ENCODE data around the gene SBF2.

The SBF2 gene

DNA sequence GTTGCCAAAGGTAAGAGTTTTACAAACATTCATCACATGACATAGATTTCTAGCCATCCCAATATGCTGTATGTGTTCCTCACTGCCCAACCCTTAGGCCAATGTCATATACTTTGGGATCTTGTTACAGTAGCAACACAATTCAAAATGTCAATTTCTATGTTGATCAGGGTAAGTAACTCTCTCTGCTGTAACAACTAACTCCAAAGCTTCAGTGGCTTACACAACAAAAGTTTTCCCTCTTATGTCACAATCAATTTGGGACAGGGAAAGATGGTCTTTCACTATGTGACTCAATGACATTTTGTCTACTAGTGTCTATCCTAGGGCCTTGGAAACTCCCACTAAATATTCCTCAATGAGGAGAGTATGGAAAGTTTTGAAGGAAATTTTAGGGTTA, 144.5 kb downstream of the SBF2 start:
- Histone ChIP-seq H3K4me1 (ENCODE audit: control insufficient read depth in 2 of 2, insufficient read depth in 1 of 2, low read depth in 1 of 2, low read length in 2 of 2) (no peaks in the 10 kb centered on the region), H2BK120ac (ENCODE audit: low read depth, low read length) (no peak overlapping the region), H4K91ac (ENCODE audit: low read depth, low read length, poor library complexity) (no peak overlapping the region), H4K8ac (ENCODE audit: low read depth, low read length) (no peak overlapping the region), H2BK5ac (ENCODE audit: low read length) (no peak overlapping the region), H3K4me3 (ENCODE audit: low read length in 2 of 2) (no peak overlapping the region), H3K14ac (ENCODE audit: low read length) (no peak overlapping the region), H2BK15ac (ENCODE audit: low read length) (no peak overlapping the region), H3K9ac (ENCODE audit: low read depth, low read length, poor library complexity) (no peak overlapping the region), H3K27me3 (ENCODE audit: control insufficient read depth in 3 of 3, insufficient read depth in 3 of 3, low read depth in 1 of 3, low read length in 3 of 3) (no peaks in the 10 kb centered on the region), H3K18ac (ENCODE audit: low read length) (no peak overlapping the region), H2AFZ (ENCODE audit: low read length) (no peak overlapping the region), H3K36me3 (replicated peaks in 1 of 2; ENCODE audit: control insufficient read depth in 2 of 2, insufficient read depth in 2 of 2, low read length in 2 of 2) (no peaks in the 10 kb centered on the region), H2AK5ac (ENCODE audit: low read depth, low read length) (no peak overlapping the region), H3K4ac (ENCODE audit: low read length) (no peak overlapping the region), H3K23ac (ENCODE audit: low read depth, low read length, poor library complexity) (no peak overlapping the region), H3K79me1 (ENCODE audit: low read depth, low read length) (no peaks in the 10 kb centered on the region), H2BK12ac (ENCODE audit: low read length) (no peak overlapping the region), H3K4me2 (ENCODE audit: insufficient read depth, low read length, poor library complexity, severe bottlenecking) (no peak overlapping the region), H3K27ac (replicated peaks; ENCODE audit: low read length) (no peak overlapping the region), H3K9me3 (replicated peaks in 1 of 2; ENCODE audit: control insufficient read depth in 2 of 2, insufficient read depth in 1 of 2, low read depth in 1 of 2, low read length in 2 of 2) (peaks cover 0 to 5% of the 10 kb centered on the region in 2 donors)
- no peak for DNase-seq (ENCODE audit: low spot score)

- H2BK15ac ChIP-seq (ENCODE audit: low read length) = no peak overlapping the region
- no peak overlapping the region for H3K4me2 ChIP-seq (ENCODE audit: insufficient read depth, low read length, poor library complexity, severe bottlenecking)
- H3K4me3 ChIP-seq (ENCODE audit: low read length in 2 of 2) = no peak overlapping the region
- no peak overlapping the region for H2BK120ac ChIP-seq (ENCODE audit: low read depth, low read length)
- H3K23ac ChIP-seq (ENCODE audit: low read depth, low read length, poor library complexity) = no peak overlapping the region
- H2AFZ ChIP-seq (ENCODE audit: low read length) = no peak overlapping the region
- H3K4ac ChIP-seq (ENCODE audit: low read length) = no peak overlapping the region
- no peaks in the 10 kb centered on the region for H3K36me3 ChIP-seq (replicated peaks in 1 of 2; ENCODE audit: control insufficient read depth in 2 of 2, insufficient read depth in 2 of 2, low read length in 2 of 2)
- H3K4me1 ChIP-seq (ENCODE audit: control insufficient read depth in 2 of 2, insufficient read depth in 1 of 2, low read depth in 1 of 2, low read length in 2 of 2) = no peaks in the 10 kb centered on the region
- no peak overlapping the region for H2AK5ac ChIP-seq (ENCODE audit: low read depth, low read length)
- no peak overlapping the region for H3K18ac ChIP-seq (ENCODE audit: low read length)
- H2BK12ac ChIP-seq (ENCODE audit: low read length) = no peak overlapping the region
- H4K91ac ChIP-seq (ENCODE audit: low read depth, low read length, poor library complexity) = no peak overlapping the region
- no peak overlapping the region for H3K9ac ChIP-seq (ENCODE audit: low read depth, low read length, poor library complexity)
- H3K9me3 ChIP-seq (replicated peaks in 1 of 2; ENCODE audit: control insufficient read depth in 2 of 2, insufficient read depth in 1 of 2, low read depth in 1 of 2, low read length in 2 of 2) = peaks cover 0 to 5% of the 10 kb centered on the region in 2 donors
- H4K8ac ChIP-seq (ENCODE audit: low read depth, low read length) = no peak overlapping the region
- no peaks in the 10 kb centered on the region for H3K27me3 ChIP-seq (ENCODE audit: control insufficient read depth in 3 of 3, insufficient read depth in 3 of 3, low read depth in 1 of 3, low read length in 3 of 3)
- no peak for DNase-seq (ENCODE audit: low spot score)
- no CpG with 5 or more reads among the region's 3 CpGs for WGBS, 2 donors (ENCODE audit: extremely low coverage in 2 of 2, insufficient read length in 2 of 2, insufficient replicate concordance in 1 of 2)
- H3K27ac ChIP-seq (replicated peaks; ENCODE audit: low read length) = no peak overlapping the region
- no peak overlapping the region for H2BK5ac ChIP-seq (ENCODE audit: low read length)
- no peaks in the 10 kb centered on the region for H3K79me1 ChIP-seq (ENCODE audit: low read depth, low read length)
- no peak overlapping the region for H3K14ac ChIP-seq (ENCODE audit: low read length)
Measured at GRCh38 chr11:10147195-10147594, 146.8 kb downstream of the SBF2 start.

- Histone ChIP-seq H2BK5ac (ENCODE audit: low read length) (no peak overlapping the region), H3K14ac (ENCODE audit: low read length) (no peak overlapping the region), H2BK120ac (ENCODE audit: low read depth, low read length) (no peak overlapping the region), H3K4me1 (ENCODE audit: control insufficient read depth in 2 of 2, insufficient read depth in 1 of 2, low read depth in 1 of 2, low read length in 2 of 2) (peaks cover 2% of the 10 kb centered on the region in 2 donors), H3K9ac (ENCODE audit: low read depth, low read length, poor library complexity) (no peak overlapping the region), H3K4me3 (ENCODE audit: low read length in 2 of 2) (no peak overlapping the region), H3K4ac (ENCODE audit: low read length) (no peak overlapping the region), H4K91ac (ENCODE audit: low read depth, low read length, poor library complexity) (no peak overlapping the region), H2AFZ (ENCODE audit: low read length) (no peak overlapping the region), H3K27me3 (ENCODE audit: control insufficient read depth in 3 of 3, insufficient read depth in 3 of 3, low read depth in 1 of 3, low read length in 3 of 3) (no peaks in the 10 kb centered on the region), H3K36me3 (replicated peaks in 1 of 2; ENCODE audit: control insufficient read depth in 2 of 2, insufficient read depth in 2 of 2, low read length in 2 of 2) (no peaks in the 10 kb centered on the region), H3K23ac (ENCODE audit: low read depth, low read length, poor library complexity) (no peak overlapping the region), H2BK12ac (ENCODE audit: low read length) (no peak overlapping the region), H3K79me1 (ENCODE audit: low read depth, low read length) (no peaks in the 10 kb centered on the region), H2AK5ac (ENCODE audit: low read depth, low read length) (no peak overlapping the region), H2BK15ac (ENCODE audit: low read length) (no peak overlapping the region), H3K9me3 (replicated peaks in 1 of 2; ENCODE audit: control insufficient read depth in 2 of 2, insufficient read depth in 1 of 2, low read depth in 1 of 2, low read length in 2 of 2) (peaks cover 0 to 5% of the 10 kb centered on the region in 2 donors), H3K27ac (replicated peaks; ENCODE audit: low read length) (no peak overlapping the region), H3K4me2 (ENCODE audit: insufficient read depth, low read length, poor library complexity, severe bottlenecking) (no peak overlapping the region), H4K8ac (ENCODE audit: low read depth, low read length) (no peak overlapping the region), H3K18ac (ENCODE audit: low read length) (no peak overlapping the region)
- WGBS, 2 donors (ENCODE audit: extremely low coverage in 2 of 2, insufficient read length in 2 of 2, insufficient replicate concordance in 1 of 2) = no CpG with 5 or more reads among the region's 4 CpGs
- DNase-seq (ENCODE audit: low spot score) = no peak
Measured at GRCh38 chr11:10144954-10145353, 149.1 kb downstream of the SBF2 start.

- no CpG with 5 or more reads among the region's 2 CpGs for WGBS, 2 donors (ENCODE audit: extremely low coverage in 2 of 2, insufficient read length in 2 of 2, insufficient replicate concordance in 1 of 2)
- no peak overlapping the region for H2BK120ac ChIP-seq (ENCODE audit: low read depth, low read length)
- H2BK15ac ChIP-seq (ENCODE audit: low read length) = no peak overlapping the region
- no peak overlapping the region for H3K4ac ChIP-seq (ENCODE audit: low read length)
- H2AK5ac ChIP-seq (ENCODE audit: low read depth, low read length) = no peak overlapping the region
- no peak overlapping the region for H2BK12ac ChIP-seq (ENCODE audit: low read length)
- H3K4me3 ChIP-seq (ENCODE audit: low read length in 2 of 2) = no peak overlapping the region
- H3K14ac ChIP-seq (ENCODE audit: low read length) = no peak overlapping the region
- no peak overlapping the region for H3K23ac ChIP-seq (ENCODE audit: low read depth, low read length, poor library complexity)
- no peak overlapping the region for H3K27ac ChIP-seq (replicated peaks; ENCODE audit: low read length)
- no peaks in the 10 kb centered on the region for H3K79me1 ChIP-seq (ENCODE audit: low read depth, low read length)
- no peaks in the 10 kb centered on the region for H3K36me3 ChIP-seq (replicated peaks in 1 of 2; ENCODE audit: control insufficient read depth in 2 of 2, insufficient read depth in 2 of 2, low read length in 2 of 2)
- no peak overlapping the region for H3K9ac ChIP-seq (ENCODE audit: low read depth, low read length, poor library complexity)
- no peak overlapping the region for H3K18ac ChIP-seq (ENCODE audit: low read length)
- no peak for DNase-seq (ENCODE audit: low spot score)
- H3K27me3 ChIP-seq (ENCODE audit: control insufficient read depth in 3 of 3, insufficient read depth in 3 of 3, low read depth in 1 of 3, low read length in 3 of 3) = no peaks in the 10 kb centered on the region
- no peak overlapping the region for H4K91ac ChIP-seq (ENCODE audit: low read depth, low read length, poor library complexity)
- H4K8ac ChIP-seq (ENCODE audit: low read depth, low read length) = no peak overlapping the region
- H3K4me1 ChIP-seq (ENCODE audit: control insufficient read depth in 2 of 2, insufficient read depth in 1 of 2, low read depth in 1 of 2, low read length in 2 of 2) = peaks cover 2% of the 10 kb centered on the region in 2 donors
- peaks cover 2 to 16% of the 10 kb centered on the region in 2 donors for H3K9me3 ChIP-seq (replicated peaks in 1 of 2; ENCODE audit: control insufficient read depth in 2 of 2, insufficient read depth in 1 of 2, low read depth in 1 of 2, low read length in 2 of 2)
- no peak overlapping the region for H2AFZ ChIP-seq (ENCODE audit: low read length)
- H3K4me2 ChIP-seq (ENCODE audit: insufficient read depth, low read length, poor library complexity, severe bottlenecking) = no peak overlapping the region
- H2BK5ac ChIP-seq (ENCODE audit: low read length) = no peak overlapping the region
Measured at GRCh38 chr11:10139656-10140055, 154.4 kb downstream of the SBF2 start.
